Gastroesophageal sphincter (tissue), 3 donors: Measurements from ENCODE around the gene TPD52L1.
"Not testable (repeated sequence)": the region's sequence is repeated elsewhere in the genome, so short reads cannot be mapped to it uniquely, and the experiment has no call there.

Experiments used
- EP300 ChIP-seq: sonication (generic); formaldehyde crosslinking; IDR thresholded peaks from one replicate; pipeline ENCODE4 v1.6.1; 2017; ENCODE audit warnings: antibody characterized with exemption, mild to moderate bottlenecking
- TF ChIP-seq, protein P1 (sequence below), 4 experiments: fragments of 200-600 bp in 2 of 4; fragments of 450-650 bp in 2 of 4; sonication (generic) in 1 of 4; IDR thresholded peaks; one replicate each; pipeline ENCODE4 v1.5.1; 2017 to 2019; ENCODE audit warnings: antibody characterized with exemption in 4 of 4, mild to moderate bottlenecking in 2 of 4, moderate library complexity in 2 of 4

- TF ChIP-seq, protein P1, sequence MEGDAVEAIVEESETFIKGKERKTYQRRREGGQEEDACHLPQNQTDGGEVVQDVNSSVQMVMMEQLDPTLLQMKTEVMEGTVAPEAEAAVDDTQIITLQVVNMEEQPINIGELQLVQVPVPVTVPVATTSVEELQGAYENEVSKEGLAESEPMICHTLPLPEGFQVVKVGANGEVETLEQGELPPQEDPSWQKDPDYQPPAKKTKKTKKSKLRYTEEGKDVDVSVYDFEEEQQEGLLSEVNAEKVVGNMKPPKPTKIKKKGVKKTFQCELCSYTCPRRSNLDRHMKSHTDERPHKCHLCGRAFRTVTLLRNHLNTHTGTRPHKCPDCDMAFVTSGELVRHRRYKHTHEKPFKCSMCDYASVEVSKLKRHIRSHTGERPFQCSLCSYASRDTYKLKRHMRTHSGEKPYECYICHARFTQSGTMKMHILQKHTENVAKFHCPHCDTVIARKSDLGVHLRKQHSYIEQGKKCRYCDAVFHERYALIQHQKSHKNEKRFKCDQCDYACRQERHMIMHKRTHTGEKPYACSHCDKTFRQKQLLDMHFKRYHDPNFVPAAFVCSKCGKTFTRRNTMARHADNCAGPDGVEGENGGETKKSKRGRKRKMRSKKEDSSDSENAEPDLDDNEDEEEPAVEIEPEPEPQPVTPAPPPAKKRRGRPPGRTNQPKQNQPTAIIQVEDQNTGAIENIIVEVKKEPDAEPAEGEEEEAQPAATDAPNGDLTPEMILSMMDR (IDR thresholded peaks at IDR 0.05) = not testable (repeated sequence)
- not testable (repeated sequence) for TF ChIP-seq EP300
Measured at GRCh38 chr6:125163339-125163738, 9.8 kb downstream of the TPD52L1 start.
